Superior temporal gyrus (tissue), 1 donor: ENCODE data around the gene C3orf20.
"Not testable (repeated sequence)": the region's sequence is repeated elsewhere in the genome, so short reads cannot be mapped to it uniquely, and the experiment has no call there.

ENCODE experiments used
- DNase-seq: peaks from one replicate; pipeline ENCODE4 v3.0.0-alpha.2; 2016; ENCODE audit errors: extremely low spot score

Gene C3orf20

DNA sequence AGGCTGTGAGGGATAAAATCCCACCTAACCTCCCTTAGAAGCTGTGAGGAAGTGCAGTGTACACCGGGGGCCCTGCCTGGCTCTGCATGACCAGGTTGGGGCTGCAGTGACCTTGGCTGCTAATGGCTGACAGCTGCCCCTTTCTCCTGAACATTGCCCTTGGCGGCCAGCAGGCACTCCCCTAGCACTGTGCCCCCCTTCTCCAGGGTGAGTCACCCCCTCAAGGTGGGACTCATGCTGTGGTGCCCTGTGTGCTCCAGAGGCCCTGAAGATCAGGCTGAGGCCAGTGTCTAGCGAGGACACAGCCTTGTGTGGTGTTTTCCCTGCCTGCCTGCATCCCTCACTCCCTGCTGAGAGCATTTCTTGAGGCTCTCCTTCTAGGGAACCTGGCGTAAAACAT lies 122.8 kb downstream of the C3orf20 start:
- DNase-seq: no peak

DNA sequence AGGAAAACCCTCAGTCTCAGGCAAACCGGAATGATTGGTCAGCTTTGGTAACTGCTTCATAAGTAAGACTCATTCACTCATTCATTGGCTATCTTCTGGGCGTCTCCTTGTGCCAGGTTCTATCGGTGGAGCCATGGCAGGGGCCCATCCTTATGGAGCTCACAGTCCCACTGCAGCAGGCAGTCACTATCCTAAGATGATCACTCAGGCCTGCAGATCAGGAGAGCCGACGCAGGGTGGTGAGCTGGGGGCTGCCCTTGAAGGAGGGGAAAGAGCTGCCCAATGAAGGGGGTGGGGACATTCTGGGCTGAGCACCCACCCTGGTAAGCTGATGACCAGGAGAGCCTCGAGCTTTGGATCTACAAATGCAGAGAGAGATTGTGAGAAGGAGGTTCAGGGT lies 123.3 kb downstream of the C3orf20 start:
- no peak for DNase-seq

DNA sequence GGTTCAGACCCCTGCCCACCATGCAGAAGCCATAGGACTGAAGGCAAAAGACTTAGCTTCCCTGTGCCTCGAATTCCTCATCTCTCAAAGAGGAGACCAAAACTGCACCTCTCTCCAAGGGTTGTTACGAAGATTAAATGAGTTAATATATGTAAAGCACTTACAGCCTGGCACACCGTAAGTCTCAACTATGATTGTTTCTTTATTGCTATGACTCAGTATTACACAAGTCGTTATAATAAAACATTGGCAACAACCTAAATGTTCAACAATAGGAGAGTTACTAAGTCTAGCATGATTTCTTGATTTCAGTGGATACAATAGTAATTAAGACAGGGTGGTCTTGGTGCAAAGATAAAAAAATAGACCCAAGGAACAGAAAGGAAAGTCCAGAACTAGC lies 124.2 kb downstream of the C3orf20 start:
- DNase-seq: no peak

DNA sequence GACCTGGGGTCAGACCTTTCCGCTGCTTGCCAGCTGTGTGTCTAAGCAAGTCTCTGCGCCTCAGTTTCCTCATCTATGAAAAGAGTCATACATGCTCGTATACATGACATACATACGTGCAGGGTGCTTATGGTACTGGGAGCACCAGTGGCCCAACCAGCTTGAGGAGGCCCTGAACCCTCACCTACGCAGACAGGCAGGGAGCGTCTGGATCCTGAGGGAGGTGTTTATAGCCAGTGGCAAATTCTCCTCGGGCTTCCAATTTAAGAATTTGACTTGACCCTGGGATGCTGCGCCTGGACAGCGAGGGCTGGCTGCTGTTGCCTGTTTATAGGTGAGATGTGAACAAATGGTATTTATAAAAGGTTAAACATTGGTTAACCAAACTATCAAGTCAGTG lies 126.1 kb downstream of the C3orf20 start:
- no peak for DNase-seq

DNA sequence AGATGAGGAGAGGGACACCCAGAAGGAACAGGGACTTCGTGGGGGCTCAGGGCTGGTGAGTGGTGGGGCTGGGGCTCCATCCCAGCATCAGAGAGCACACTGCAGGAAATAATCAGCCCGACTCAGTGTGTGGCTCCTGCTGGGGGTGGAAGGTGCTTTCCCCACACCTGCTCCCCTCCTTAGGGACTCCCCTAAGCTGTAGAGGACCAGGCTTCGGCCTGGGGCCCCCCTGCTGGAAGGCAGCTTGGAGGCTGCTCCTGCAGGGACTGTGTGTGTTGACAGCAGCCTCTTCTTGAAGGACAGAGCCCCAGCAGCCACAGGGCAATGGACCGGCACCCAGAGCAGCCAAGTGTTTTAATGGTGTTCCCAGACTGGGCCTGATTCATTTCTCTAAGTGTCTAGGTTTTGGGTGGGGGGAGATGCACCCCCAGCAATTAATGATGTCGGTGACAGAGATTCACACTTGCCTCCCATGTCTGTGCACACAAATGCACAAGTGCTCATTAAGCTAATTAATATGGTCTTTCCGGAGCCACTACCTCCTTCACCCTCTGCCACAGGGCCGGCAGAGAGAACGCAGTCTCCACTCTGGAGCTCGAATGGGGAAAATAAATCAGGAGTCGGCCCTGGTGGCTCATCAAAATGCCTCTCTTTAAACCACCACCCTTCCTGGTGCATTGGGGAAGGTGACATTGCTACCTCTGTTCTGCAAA lies 126.9 kb downstream of the C3orf20 start:
- DNase-seq: no peak

DNA sequence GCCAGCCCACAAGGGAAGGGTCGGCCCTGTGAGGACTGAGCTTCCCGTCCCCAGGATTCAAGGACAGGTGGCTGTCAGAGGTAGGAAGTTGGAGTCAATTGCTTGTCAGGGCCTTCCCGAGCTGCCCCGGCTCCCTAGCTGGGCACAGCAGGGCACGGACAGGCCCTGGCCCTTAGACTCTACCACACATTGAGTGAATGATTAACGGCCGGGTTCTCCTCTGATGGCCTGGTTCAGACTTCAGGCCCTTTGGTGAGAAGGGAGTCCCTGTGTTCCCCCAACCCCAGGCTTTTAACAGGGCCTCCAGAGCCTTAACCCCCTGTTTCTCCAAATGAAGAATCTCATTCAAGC lies 127.4 kb downstream of the C3orf20 start:
- DNase-seq: no peak

DNA sequence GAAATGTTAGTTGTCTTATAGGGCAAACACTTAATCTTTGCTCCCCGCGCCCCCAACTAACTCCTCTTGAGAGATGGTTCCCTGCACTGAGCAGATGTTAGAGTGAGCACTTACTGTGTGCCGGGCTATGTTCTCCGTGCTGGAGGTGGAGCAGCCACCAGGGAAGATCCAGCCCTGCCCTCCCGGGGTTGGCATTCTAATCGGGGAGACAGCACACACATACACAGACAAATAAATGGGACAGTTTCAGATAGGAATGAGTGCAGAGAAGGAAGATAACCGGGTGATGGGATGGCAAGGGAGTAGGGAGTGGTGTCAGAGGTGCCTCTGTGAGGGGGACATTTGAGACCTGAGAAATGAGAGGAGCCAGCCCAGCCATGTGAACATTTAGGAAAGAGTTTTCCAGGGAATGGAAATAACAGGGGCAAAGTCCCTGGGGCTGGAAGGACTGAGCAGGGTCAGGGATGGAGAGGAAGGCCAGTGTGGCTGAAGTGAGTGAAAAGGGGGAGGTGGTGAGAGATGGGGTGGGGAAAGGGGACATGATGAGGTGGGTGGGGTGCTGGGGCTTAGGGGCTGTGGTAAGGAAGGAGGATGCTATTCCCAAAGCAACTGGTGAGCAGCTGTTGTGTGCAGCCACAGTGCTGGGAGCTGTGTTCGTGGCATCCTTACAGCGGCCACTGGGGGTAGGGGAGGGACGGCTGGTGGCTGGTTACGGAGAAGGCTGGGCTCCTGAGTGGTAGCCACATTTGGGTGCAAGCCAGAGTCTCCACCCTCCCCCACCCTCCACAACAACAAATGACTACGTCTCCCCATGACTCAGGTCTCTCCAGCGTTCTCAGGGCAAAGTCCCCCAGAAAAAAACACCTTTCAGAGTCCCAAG lies 128.4 kb downstream of the C3orf20 start:
- DNase-seq: no peak

DNA sequence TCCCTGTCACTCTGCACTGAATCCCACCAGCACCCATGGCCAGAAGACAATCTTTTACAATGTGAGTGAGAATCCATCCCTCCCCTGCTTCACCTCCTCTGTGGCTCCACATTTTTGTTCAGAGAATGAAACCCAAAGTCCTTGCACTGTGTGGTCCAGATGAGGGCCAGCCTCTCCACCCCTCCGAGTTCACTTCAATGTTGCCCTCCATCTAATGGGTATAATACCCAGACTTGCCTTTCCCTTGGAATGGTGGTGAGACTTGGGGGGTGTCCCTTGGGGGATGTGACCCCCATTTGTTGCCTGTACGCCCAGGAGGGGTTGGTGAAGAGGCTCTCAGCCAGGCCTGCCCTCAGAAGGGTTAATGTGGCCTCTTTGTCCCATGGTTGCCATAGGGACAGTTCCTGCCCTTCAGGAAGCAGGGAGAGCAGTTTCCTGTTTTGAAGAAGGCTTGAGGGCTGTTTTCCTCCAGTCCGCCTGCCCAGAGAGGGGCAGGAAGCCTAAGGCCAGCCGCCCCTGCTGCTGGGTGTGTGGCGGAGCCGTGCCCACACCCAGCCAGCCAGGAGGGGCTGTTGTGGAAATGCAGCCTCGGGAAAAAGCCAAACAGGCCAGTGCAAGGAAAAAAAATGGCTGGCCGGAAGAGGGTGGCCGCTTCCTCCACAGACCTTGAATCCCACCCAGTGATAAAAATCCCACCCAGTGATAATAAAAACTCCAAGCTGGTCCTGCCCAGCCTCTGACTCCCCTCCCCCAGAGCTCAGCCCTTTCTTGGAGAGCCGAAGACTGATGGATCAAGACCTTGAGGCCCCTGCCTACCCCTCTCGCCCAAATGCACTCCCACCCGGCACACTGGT lies 129.3 kb downstream of the C3orf20 start:
- no peak for DNase-seq

DNA sequence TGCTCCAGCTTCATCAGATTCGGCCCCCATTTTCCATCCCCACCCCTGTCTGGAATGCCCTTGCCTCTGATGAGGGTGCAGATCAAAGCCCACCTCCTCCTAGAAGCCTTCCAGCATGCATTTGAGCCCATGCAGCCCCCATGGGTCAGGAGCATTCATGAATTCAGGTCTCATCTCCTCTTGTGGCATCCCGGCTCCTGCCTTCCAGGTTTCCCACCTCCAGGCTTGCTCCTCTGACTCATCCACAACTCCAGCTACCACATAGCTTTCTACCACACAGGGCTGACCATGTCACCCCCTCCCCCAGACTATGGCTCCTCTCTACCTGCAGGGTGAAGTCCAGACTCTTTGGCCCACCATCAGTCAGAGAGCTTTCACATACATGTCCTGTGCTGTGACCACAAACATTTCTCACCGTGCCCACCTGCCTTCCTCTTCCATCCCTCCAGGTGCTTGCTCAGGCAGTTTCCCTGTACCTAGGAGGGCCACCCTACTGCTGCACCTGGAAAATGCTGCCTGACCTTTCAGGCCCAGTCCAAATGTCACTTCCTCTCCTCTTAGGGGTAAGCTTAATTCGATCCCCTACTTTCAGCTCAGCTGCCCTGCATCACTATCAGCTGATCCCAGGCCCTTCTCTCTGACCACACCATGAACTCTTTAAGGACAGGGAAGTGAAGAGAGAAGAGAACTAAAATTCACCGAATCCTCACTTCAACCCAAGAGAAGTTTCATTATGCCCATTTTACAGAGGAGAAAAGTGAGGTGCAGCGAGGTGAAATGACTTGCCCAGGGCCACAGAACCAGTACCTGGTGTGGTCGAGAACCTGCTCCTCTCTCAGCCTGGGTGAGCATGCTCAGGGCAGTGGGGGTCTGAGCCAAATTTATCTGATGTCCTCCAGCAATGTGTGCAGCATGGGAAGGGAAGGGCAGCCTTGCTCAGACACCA lies 130.2 kb downstream of the C3orf20 start:
- no peak for DNase-seq

DNA sequence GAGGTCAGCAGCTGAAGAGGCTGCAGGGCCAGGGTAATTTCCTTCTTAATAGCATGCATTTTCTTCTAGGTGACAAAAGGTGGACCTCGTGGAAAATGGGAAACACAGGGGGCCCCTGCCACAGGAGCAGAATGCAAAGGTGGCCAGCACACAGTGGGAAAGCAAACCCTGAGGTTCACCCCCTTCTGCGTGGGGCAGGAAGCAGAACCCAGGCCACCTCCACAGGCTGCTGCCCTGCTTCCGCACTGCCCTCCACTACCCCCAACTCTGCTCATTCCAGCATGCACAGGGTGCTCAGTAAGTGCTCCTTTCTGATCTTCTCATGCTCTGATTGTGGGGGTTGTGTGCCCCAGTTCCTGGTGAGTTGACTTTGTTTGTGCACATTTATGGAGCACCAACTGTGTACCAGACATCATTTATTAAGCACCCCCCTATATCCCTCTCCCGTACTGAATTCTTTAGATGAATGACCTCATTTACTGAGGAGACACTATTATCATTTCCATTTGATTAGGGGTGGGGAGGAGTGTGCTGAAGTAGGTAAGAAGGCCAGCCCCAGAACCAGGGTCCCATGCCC lies 131.1 kb downstream of the C3orf20 start:
- DNase-seq: no peak

DNA sequence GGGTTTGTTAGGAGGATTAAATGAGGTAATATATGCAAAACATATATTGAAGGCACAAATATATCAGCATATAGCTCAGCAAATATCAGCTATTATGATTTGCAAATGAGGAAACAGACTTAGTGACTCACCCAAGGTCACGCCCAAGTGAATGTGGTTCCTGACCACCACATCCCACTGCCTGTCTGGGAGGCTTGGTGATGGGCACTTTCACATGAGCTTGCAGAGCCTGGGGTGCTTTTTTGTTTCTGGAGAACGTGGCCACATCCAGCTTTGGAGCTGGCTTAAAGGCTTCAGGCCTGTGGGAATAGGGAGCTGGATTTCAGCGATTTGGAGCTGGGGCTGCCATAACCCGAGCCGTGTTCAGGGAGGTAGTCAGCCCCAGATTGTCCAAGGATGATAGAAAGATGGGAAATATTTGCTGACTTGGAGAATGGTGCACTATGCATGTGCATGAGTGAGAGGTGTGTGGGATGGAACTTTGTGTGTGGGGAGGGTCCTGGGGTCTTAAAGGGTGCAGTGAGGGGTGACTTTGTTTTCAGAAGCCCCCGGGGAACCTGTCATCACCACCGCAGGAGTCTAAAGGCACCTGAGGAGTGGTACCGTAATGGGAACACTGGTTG lies 131.8 kb downstream of the C3orf20 start:
- no peak for DNase-seq

DNA sequence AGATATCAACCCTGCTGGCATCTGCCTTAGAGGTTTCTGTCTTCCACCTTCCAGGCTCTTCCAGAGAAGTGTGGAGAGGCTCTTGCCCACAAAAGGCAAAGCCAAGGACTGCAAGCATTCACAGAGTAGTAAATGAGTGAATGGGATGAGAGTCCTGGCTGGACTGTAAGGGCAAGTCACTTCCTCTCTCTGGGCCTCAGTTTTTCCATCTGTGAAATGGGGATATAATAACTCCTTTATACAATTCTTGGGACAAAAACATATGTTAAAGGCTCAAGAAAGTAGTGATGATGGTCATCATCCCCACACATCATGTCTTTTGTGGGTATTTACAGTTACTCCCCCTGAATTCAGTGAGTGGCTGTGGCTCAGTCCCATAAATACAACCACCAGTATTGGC lies 133.1 kb downstream of the C3orf20 start:
- no peak for DNase-seq

DNA sequence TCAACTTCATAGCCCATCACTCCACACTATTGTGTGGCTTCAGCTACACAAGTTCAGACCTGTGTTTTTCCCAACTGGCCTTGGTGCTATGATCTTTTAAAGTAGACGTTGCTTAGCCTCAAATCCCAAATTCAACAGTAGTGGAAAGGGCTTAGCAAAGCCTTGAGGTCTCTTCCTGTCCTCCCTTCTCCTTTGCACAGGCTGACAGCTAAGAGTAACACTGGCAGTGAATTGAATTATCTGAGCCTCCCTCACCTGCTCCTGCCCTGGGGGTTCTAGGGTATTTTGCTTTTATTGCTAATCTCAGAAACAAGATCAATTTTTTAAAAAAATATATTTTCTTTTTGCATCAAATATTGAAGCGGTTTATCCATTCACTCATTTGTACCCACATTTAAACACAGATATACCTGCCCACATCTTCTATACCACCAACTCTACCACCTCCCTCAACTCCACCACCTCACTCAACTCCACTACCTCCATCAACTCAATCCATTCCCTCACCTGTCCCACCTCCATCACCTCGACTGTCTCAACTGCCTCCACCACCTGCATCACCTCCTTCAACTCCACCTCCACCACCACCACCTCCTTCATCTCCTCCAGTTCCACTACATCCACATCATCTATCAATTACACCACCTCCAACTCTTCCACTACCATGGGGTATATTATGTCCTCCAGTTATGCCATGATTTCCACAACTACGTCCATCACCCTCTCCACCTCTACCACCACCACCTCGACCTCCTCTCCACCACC lies 133.7 kb downstream of the C3orf20 start:
- no peak for DNase-seq

DNA sequence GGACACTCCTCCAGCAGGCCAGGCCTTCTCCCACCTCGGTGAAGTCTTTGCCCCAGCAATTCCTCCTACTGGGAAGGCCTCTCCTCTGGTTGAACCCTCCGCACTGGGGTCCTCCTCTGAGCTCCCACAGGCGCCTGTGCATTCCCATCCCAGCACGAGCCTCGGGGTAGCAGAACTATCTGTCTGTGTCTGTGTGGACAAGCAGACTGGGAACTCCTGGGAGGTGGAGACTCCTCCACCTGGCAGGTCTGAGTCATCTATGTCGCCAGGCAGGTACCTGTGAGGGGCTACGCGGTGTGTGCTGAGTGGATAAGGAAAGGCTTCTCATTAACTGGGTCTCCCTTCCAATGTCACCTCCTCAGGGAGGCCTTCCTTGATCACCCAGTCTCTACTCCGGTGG lies 134.7 kb downstream of the C3orf20 start:
- DNase-seq: not testable (repeated sequence)

DNA sequence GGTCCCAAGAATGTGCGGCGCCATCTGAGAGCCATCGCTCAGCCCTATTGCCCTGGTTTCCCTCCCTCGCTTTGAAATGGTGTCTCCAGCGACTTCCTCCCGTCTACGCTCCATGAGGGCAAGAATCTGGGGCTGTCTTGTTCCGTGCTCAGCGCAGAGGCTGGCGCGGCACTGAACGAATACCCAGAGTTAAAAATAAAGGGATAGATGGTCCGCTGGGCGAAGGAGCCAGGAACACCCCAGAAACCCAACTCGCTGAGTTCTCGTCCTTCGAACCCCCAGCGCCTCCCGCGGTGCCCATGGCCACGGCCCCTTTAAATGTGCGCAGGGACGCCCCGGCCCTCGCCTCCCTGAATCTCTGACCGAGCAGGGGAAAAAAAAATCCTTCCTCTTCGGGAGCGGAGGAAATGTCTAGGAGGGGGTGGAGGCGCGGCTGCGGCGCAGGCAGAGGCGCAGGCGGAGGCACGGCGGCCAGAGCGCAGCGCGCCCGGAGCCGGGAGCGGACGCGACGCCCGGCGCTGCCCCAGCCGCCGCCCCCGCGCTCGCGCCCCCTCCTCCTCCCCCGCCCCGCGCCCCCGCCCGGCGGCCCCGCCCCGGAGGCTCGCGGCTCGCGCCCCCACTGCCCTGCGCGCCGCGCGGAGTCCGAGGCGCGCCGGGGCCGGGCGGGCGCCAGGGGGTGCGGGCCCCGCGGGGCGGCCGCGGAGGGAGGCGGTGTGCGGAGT lies 135.3 kb downstream of the C3orf20 start:
- DNase-seq: no peak

DNA sequence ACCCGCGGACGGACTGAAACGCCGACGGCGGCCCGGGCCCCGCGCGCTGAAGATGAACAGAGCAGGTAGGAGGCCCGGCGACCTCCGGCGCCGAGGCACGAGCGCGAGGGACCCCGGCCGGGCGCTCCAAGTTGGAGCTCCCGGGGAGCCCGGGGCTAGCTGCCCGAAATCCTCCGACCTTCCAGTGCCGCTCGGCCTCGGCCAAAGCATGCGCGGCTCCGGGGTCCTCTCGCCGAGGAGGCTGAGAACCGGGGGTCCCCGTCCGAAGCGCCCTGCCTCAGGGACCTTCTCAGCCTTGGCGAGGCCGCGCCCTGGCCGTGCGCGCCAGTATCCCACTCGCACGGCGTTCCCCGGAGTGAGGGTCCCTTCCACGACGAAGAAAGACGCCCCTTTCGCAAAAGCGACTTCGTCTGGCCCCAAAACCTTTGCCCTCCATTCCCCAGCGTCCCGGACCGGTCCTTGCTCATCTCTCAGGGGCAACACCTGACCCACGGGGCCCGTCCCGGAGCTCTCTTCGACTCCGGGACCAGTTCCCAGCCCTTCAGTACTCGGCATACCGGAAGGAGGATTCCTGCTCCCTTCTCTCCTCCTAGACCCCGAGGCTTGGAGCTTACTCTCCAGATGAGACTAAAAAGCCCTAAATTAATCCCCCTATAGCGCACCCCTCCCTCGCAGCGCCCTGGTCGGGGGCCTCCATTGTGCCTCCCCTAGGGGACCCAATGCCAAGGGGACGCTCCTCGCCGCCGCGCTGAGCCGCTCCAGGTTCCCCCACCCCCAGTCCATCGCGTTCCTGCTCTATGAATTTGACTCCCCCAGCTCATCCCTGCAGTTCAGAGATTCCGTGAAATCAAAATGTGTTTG lies 136.1 kb downstream of the C3orf20 start:
- no peak for DNase-seq

DNA sequence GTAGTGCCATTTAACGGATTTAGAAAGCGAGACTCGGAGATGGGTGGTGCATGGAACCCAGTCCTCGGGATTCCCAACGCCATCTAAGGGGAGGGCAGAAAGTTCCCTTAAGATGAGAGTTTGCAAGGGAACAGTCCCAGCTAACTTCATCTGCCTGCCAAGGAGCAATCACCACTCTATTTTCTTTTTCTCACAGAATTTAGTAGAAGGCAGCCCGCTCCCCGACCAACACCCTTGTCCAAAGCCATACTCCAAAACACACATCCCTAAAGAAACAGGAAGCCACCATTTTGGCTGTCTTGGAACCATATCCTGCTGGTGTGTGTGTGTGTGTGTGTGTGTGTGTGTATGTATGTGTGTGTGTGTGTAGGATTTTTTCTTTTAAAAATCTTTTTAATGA lies 136.7 kb downstream of the C3orf20 start:
- no peak for DNase-seq

DNA sequence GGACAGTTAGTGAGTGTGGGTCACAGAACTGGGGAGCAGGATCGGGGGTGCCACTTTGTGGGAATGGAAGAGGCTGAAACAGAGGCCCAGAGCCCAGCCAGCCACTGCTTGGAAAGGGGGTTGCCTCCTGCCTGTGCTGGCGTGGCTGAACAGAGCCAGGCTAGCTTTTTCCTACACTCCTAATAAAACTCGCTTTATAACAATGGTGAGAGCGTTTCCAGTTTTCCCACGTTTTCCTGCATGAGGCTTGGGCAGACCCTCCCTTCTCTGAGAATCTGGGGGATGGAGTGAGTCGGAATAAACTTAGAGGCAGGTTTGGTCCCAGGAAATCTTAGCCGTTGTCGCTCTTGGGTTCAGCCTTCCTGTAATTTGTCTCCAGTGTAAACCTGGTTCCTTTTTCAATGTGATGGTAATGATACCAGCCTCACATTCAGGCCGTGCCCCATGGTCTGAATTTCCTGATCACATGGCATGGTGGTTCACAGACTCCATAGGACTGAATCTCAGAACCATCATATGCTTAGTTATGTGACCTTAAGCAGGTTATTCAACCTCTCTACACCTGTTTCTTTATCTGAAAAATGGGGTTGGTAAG lies 137.4 kb downstream of the C3orf20 start:
- no peak for DNase-seq
